NCI-H2171 treated with DMSO at 0.1 percent for 48 hours (cell line): ENCODE measurements around the gene LRRC40.

Source experiments
- DNase-seq: peaks from one replicate; lab custom pipeline; 2025; lab: John Stamatoyannopoulos, UW

The LRRC40 gene

DNA sequence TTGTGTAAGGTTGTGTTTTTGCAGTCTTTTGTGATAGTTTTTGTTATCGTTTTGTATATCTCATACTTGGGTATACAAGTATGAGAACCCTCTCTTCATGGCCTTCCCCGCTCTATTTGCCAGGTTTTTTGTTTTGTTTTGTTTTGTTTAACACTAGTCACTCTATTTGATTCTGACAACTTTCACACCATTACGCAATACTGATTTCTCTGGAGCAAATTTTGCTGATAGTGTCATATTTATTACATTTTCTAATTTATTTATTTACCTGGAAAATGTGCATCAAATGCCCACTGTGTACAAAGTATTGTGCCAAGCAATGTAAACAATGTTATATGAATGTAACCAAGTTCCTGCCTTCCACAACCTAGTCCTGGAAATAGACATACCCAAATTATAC is 90.1 kb downstream of the LRRC40 start:
- DNase-seq: no peak

DNA sequence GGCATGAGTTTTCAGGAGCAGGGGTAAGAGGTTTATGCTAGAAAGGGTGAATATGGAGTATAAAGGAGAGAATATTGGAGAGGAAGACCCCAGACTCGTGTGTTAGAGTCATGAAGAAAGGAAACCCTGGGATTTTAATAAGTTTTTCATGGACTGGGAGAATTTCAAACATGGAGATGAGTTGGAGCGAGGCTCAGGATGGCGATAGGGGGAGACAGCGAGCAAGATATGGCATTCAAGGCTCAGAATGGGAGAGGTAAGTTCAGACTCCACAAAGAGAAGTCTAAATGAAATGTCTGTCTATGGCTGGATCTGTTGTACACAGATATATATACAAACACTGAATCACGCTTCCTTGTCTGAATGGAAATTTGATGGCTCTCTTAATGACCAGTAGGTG is 92.5 kb downstream of the LRRC40 start:
- no peak for DNase-seq

DNA sequence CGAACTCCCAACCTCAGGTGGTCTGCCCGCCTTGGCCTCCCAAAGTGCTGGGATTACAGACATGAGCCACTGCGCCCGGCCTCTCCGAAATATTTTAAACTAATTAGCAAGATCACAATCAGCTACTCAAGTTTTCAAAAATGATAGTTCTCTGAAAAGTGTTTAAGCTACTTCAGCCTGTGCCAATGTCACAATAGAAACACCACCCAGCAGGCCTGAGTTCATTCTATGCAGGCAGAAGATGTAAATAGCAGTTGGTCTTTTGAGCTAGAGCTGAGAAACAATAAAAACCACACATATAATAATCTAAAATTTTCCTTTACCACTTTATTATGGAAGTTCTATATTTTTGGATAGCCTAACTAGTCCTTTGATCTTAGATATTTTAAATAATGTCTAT is 96.1 kb downstream of the LRRC40 start:
- no peak for DNase-seq

DNA sequence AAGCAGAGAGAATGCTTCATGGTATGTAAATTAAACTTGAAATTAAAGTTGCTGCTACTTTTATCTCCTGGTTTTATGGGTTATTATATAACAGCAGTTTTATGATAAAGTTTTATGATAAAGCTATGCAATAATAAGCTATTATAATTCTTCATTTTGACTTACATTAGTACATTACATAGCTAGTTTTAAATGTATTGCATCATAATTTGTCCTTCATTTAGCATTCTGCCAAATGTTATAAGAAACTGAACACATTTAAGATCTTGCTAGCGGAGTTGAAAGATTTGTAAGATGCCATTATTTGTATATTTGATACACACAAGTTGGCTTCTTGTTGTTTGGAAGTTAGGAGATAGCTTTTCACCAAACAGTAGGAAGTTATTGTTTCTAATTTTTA is 101.6 kb downstream of the LRRC40 start:
- no peak for DNase-seq

DNA sequence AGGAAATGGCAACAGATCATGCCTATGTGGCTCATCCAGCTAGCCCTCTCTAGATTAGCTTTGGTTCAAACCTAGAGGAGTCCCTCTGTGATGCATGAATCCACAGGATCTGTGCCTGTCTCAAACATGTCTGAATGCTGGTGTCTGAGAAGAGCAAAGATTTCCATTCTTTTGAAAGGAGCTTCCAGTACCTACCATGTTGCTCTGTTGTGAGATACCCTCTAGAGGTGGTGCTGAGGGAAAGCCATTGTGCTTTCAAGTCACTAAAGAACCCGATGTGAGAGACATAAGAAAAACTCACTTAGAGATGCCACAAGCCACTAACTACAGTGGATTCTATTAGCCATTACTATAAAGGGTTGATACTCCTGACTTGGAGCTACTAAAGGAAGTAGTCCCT is 103.6 kb downstream of the LRRC40 start:
- no peak for DNase-seq

DNA sequence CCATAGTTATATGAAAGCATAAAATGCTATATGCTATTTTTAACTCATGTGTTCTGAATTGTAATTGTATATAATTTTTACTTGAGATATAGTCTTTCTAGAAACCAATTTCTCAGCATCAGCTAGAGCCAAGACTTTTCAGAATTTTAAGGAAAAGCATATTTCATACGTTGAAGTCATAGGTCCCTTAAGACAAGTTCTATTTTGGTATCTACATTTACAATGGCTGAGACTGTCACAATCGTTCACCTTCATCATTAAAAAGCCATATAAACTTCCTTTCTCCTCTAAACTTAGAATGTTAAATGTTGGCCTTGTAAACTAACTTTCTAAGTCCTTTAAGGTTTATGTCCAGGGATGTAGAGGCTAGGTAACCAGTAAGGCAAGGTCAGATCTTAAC is 104.1 kb downstream of the LRRC40 start:
- DNase-seq: no peak
